Kasumi-1 (cell line): ENCODE results near the gene KLHDC3.

Source experiments
- DNase-seq, 2 experiments: peaks; one replicate each; lab custom pipeline; 2025; lab: John Stamatoyannopoulos, UW

The KLHDC3 gene

GRCh38 chr6:43013843-43014433 is at the start of gene KLHDC3, which contains the start of gene MEA1:
KLHDC3 (plus strand) TSS chr6:43014249; CDS start chr6:43017193, 2,944 bp downstream.
MEA1 (minus strand) TSS chr6:43013946; CDS start chr6:43013813, 133 bp downstream.
- peak; percentile 99 for DNase-seq

GRCh38 chr6:42966571-42966970 is 47.5 kb upstream of the KLHDC3 start:
- no peak for DNase-seq

- DNase-seq = no peak
Observed at GRCh38 chr6:42967228-42967627, 46.8 kb upstream of the KLHDC3 start.

- DNase-seq = no peak
Observed at GRCh38 chr6:42968126-42968701, 45.8 kb upstream of the KLHDC3 start.

GRCh38 chr6:42968783-42969182 is 45.3 kb upstream of the KLHDC3 start:
- no peak for DNase-seq

GRCh38 chr6:42969431-42969830 is 44.6 kb upstream of the KLHDC3 start:
- DNase-seq = no peak

GRCh38 chr6:42969934-42970333 is 44.1 kb upstream of the KLHDC3 start:
- DNase-seq = no peak

GRCh38 chr6:42970871-42971612 is 43.0 kb upstream of the KLHDC3 start:
- peak; percentile 33 to 41 for DNase-seq

- no peak for DNase-seq
Observed at GRCh38 chr6:42971746-42972327, 42.2 kb upstream of the KLHDC3 start.

GRCh38 chr6:42973926-42974325 is 40.1 kb upstream of the KLHDC3 start:
- DNase-seq = no peak

- no peak for DNase-seq
Observed at GRCh38 chr6:42974919-42975505, 39.0 kb upstream of the KLHDC3 start.

- no peak for DNase-seq
Observed at GRCh38 chr6:42978487-42978838, 35.6 kb upstream of the KLHDC3 start.

GRCh38 chr6:42978839-42979522 is 35.1 kb upstream of the KLHDC3 start, which contains the start of gene PEX6:
PEX6 (minus strand) TSS chr6:42979181; CDS start chr6:42979150, 31 bp downstream.
- DNase-seq = peak; percentile 94

GRCh38 chr6:42979523-42980177 is 34.4 kb upstream of the KLHDC3 start:
- DNase-seq = peak; percentile 64 to 65

GRCh38 chr6:42981836-42982235 is 32.2 kb upstream of the KLHDC3 start:
- no peak for DNase-seq

- DNase-seq = peak; percentile 99 to 100
Observed at GRCh38 chr6:42984001-42984923, 29.8 kb upstream of the KLHDC3 start, which contains the start of gene PPP2R5D. PPP2R5D (plus strand) TSS chr6:42984570; CDS start chr6:42984678, 108 bp downstream.

- peak; percentile 17 to 48 for DNase-seq
Observed at GRCh38 chr6:42984924-42985475, 29.0 kb upstream of the KLHDC3 start.

GRCh38 chr6:42987533-42988451 is 26.3 kb upstream of the KLHDC3 start:
- DNase-seq = no peak
